HG02610 (cell line): ENCODE results near the gene GCLM.

Experiments
- ATAC-seq: cut with Tn5 transposase; IDR thresholded peaks from one replicate; pipeline ENCODE4 v1.9.1; 2021; ENCODE audit warnings: mild to moderate bottlenecking, moderate library complexity; ENCODE audit not compliant: unreplicated experiment

Gene GCLM

DNA sequence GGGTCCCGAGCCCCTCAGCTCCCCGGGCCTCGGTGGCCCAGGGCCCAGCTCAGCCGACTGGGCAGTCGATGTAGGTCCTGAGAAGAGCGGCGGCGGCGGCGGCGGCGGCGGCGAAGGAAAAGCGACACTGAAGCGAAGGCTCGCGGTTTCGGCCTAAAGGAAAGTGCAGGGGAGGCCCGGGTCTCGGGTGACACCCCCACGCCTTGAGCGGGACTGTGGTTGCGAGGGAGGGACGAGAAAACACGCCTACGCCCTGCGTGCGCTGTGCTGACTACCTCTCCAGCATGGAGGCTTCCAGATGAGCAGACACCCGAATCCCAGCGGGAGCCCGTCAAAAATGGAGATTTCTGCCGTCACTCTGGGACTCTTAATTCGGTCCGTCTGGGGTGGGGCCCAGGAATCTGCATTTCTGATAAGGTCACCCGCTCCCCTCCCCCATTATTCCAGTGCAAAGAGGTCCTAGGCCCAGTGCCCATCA lies 61.4 kb downstream of the GCLM start:
- peak; percentile 24 for ATAC-seq

- peak; percentile 66 for ATAC-seq
Measured at GRCh38 chr1:93846992-93847810, 62.0 kb downstream of the GCLM start.

GRCh38 chr1:93846206-93846991 lies 62.8 kb downstream of the GCLM start:
- peak; percentile 53 for ATAC-seq

DNA sequence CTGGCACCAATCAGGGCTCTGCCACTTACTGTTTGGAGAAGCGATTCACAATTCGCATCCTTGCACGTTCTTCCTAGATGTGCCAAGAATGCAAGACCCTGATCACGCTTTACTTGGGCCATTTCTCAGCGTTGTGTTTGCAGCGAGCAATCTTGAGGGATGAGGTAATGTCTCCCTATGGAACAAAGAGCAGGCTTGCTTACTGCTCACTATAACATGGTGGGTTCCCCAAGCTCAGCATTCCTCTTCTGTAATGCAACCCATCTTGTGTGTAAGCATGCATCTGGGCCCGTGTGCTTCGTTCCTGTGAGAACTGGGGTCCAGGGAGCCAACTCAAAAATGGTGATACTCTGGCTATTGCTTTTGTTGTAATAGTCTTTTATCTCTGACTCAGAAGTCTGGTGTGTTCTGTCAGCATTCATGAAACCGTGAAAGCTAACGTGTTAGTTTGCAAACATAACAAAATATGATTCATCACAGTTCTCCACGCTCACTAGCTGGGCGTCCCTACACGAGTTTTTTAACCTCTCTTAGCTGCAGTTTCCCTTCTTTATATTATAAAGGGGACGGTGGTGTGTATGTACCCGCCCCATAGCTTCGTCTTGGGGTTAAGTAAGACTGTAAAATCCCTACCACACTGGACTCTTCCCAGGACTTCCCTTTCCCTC lies 63.6 kb downstream of the GCLM start:
- peak; percentile 7 for ATAC-seq

- ATAC-seq, result no peak
Measured at GRCh38 chr1:93844262-93845045, 64.8 kb downstream of the GCLM start.

DNA sequence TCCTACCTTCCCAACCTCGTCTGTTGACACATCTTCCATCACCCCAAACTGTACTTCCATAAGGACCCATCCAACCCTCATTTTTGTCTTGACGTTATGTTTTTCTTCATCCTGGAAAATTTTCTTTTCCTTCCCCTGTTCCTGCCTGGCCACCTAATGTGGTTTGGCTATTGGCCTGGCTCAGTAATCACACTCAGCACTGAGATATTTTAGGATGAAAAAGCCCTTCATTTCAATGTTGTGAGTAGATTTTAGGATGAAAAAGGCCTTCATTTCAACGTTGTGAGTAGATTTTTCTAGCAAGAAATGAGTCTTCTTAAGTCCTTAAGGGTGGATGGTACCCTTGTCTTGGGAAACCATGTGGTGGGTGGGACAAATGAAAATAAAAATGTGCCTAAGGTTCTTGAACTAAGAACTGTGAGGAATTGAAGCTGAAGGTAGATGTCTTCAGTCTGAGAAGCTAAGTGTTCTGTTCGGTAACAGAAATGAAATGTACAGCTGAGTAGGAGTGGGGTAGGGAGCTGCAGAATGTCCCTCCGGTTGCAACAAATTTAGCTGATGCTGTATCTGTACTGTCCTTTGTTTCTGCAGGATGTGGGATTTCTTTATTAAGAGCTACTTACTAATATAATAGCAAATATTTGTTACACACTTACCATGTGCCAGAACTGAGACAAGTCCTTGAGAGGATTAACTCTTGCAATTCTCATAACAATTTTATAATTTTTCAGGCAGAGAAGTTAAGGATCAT lies 66.3 kb downstream of the GCLM start:
- ATAC-seq, result no peak

DNA sequence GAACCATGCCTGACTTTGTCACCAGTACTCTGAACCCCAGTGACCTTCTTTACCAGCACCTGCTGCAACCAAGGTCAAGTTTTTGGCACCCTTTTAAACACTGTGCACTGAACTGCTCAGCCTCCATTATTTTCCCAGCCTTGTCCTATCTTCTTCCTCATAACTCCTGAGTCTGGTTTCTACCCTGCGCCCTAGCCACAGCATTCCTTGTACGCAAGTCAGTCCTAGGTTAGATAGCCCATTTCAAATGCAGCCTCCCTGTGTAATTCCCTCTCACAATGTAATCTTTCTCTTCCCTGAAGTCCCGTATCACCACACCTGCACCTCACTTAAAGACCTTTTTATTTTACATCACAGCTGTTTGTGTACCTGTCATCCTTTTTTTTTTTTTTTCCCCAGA lies 67.5 kb downstream of the GCLM start:
- ATAC-seq, result no peak

- no peak for ATAC-seq
Measured at GRCh38 chr1:93840956-93841482, 68.2 kb downstream of the GCLM start.

GRCh38 chr1:93839753-93840152 lies 69.5 kb downstream of the GCLM start:
- no peak for ATAC-seq

- peak; percentile 41 for ATAC-seq
Measured at GRCh38 chr1:93839307-93839706, 69.9 kb downstream of the GCLM start.

- ATAC-seq, result no peak
Measured at GRCh38 chr1:93837961-93838360, 71.3 kb downstream of the GCLM start.
